ENCODE measurements around the gene RAB24. TPM values are rescaled to one million over a fixed set of nuclear protein-coding genes. Genes with fewer than 3 reads are reported as not detected.
"Not testable (repeated sequence)": the region's sequence is repeated elsewhere in the genome, so short reads cannot be mapped to it uniquely, and the experiment has no call there.

Gene RAB24
- 42.2 and 42.3 TPM in 2 replicates for total RNA-seq

DNA sequence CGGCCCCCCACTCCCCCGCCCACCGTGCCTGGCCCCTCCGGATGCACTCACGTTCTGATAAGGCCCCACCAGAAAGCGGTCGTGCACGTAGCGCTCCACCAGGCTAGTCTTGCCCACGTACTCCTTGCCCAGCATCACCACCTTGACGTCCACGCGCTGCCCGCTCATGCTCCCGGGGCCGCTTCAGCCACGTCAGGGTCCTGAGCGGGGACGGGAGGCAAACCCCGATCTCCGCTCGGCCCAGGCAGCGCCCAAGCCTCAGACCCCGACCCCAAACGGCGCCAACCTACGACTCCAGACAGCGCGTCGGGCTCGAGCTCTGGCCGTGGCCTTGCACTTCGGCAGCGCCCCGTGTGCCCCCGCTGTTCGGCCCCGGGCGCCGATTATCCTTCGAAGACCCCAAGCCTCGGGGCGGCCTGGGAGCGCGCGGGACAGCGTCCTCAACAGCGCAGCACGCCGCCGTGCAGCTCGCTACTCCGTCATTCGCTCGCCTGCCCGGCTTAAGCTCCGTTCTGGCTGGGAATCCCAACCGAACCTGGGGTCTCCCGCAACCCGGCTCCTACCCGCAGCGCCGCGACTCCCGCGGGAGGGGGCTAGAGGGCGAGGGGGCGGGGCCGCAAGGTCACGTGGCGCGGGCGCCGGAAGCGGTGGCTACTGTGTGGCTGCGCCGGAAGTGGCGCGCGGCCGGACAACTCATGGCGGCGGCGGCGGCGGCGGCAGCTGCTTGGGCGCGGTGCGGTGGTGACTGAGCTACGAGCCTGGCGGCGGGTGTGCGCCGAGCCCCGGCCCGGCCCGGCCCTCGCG is at the start of gene RAB24, which contains the start of gene PRELID1:
RAB24 (minus strand) TSS at position 599 of the 804 bp plus-strand sequence; CDS start at position 168, 431 bp downstream.
PRELID1 (plus strand) TSS at position 679 of the 804 bp plus-strand sequence. CDS start 187 bp downstream, outside the sequence.
- intact Hi-C loops (cut with micrococcal nuclease): loop anchor here (1.0 to 5.0 kb wide), 7 partner anchors 8 to 941 kb away; partner anchors contain the start of genes FAM193B, GRK6, KIAA1191 and LMAN2

DNA sequence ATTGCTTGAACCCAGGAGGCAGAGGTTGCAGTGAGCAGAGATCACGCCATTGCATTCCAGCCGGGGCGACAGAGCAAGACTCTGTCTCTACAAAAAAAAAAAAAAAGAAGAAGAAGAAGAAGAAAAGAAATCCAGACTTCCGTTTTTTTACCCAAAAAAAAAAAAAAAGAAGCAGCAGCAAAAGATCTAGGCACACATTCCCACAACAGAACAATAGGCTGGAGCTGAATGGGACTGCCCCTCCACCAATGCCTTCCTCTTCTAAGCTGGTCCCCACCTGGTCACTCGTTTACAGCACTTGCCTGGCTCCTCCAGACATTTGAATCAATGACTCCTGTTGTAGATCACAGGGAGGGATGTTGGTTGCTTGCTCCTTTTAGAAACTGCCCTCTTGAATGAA is 49.6 kb upstream of the RAB24 start:
- intact Hi-C loops (cut with micrococcal nuclease): loop anchor here (5.0 kb wide), 2 partner anchors 346 to 816 kb away; partner anchors contain the start of genes RNF44 and UIMC1

DNA sequence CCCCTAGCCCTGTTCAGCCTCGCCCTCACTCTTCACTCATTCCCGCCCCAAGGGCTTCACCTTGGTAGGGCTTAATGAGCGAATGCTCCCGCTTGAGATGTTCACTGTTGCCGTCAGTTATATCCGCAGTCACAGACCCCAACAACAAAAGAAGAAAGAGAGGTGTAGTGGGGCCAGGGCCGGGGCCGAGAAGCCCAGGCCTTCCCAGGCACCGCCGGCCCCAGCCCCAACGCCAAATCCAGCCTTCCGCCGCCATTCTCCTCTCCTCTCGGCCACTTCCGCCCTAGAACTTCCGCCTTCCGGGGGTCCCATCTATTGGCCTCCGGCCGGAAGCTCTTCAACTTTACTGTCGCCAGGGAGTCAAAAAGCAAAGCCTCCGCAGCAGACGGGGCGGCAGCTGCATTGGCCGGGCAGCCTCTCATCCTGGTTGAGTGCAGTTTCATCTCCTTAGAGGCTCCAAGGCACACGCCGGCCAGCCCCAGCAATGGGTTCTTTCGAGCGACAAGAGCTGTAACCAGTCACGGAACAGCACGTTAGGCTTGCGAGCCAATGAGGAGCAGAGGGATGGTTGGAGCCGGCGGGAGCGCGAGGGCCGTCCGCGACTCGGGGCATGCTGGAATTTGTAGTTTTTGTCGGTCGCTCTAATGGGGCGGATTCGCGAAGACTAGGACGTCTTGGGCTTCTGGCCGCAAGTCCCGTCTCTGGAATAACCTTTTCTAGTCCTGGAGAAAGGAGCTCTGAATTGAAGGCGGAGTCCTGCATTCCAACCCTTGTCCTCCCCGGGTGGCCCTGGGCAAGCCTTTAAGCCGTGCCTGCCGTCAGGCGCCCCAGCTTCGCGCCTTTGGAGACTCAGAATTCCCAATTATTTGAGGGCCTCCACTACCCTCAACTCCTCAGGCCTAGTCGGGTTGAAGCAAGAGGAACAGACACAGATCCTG is 48.1 kb upstream of the RAB24 start, which contains the start of gene LMAN2:
LMAN2 (minus strand) TSS at position 277 of the 938 bp plus-strand sequence; CDS start at position 256, 21 bp downstream.
- intact Hi-C loops (cut with micrococcal nuclease): loop anchor here (1.0 to 5.0 kb wide), 11 partner anchors 12 to 814 kb away; partner anchors contain the start of genes B4GALT7, NSD1, PRELID1 and RAB24

DNA sequence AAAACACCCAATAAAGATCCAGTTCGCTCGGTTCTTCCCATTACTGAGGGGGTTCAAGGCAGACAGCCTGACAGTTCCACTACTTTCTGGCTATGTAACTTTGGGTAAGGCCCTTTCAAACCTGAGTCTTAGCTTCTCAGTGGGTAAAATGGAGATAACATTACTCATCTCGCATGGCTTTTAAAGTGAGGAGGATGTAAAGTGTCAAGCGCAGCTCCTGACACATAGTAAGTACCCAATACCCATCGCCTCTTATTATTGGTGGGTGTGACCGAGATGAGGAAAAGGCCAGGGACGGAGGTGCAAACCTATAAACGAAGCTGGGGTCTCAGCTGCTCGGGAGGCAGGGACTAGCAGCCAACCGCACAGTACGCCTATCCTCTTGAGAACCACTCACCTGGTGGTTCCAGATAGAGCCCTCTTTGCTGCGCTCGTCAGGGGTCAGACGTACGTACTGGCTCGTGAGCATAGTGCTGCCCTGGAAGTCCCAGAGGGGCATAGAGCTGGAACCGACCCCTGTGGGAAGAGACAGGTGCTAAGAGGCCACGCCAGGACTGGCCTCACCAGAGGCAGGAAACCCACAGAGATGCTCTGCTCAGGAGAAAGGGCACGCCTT is 47.4 kb upstream of the RAB24 start:
- intact Hi-C loops (cut with micrococcal nuclease): loop anchor here (1.0 to 5.0 kb wide), 11 partner anchors 12 to 814 kb away; partner anchors contain the start of genes B4GALT7, NSD1, PRELID1 and RAB24

DNA sequence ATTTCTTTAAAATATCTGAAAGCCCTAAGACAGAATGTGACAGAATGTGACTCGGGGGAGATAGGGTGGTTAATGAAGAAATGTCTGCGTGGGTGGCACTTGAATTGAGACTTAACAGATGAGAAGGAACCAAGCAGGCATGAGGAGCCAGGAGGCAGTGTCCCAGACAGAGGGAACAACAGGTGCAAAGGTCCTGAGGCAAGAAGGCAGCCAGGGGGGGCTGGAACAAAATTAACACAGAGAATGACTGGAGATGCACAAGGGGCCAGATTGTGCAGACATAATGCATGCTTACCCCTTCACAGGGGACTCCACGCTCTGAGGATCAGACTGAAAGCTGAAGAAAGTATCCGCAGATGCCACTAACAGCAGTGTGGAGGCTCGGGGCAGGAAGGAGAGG is 46.2 kb upstream of the RAB24 start:
- intact Hi-C loops (cut with micrococcal nuclease): loop anchor here (2.0 to 5.0 kb wide), 4 partner anchors 327 to 812 kb away; partner anchors contain the start of genes RNF44, TSPAN17, UIMC1 and ZNF346

DNA sequence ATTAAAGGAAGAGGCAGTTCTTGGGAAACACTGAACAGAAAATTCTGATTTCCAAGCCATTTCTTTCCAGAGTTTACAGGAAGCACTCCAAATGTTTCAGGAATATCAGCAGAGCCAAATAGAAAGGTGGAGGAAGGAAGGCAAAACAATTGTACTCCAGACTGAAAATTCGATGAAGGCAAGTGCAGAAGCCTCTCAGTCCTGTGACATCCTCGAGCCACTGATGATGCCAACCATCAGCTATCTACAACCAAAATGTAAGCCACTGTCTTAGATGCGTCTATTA is 45.8 kb upstream of the RAB24 start:
- intact Hi-C loops (cut with micrococcal nuclease): no loop called here

DNA sequence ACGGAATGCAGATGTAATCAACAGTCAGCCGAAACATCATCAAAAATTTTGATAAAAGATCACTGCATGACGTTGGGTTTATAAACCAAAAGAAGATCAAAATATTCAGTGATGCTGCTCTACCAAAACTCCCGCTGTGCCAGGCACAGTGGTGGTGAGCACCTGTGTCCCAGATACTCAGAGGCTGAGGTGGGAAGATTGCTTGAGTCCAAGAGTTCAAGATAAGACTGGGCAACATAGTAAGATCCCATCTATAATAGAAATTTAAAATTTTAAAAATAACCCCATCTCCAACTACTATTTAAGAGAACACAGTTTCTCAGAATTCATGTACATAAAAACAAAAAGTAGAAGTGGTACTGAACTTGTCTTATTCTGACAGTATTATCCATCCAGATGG is 44.2 kb upstream of the RAB24 start:
- intact Hi-C loops (cut with micrococcal nuclease): no loop called here

DNA sequence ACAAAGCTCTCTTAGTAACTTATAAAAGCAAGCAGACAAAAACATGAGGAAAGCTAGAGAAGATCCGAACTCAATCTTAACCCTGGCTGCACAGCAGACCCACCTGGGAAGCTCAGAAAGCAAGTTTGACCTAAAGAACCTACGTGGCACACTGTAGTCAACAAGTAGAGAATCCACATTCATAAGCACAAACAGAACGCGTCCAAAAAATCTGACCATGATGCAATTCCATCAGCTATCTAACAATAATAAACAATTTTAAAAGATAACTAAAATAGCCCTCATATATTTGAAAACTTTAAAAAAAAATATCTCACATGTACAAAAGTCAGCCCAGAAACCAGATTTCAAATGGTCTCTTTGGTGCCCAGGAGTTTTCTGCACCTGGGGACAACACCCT is 43.3 kb upstream of the RAB24 start:
- intact Hi-C loops (cut with micrococcal nuclease): no loop called here

DNA sequence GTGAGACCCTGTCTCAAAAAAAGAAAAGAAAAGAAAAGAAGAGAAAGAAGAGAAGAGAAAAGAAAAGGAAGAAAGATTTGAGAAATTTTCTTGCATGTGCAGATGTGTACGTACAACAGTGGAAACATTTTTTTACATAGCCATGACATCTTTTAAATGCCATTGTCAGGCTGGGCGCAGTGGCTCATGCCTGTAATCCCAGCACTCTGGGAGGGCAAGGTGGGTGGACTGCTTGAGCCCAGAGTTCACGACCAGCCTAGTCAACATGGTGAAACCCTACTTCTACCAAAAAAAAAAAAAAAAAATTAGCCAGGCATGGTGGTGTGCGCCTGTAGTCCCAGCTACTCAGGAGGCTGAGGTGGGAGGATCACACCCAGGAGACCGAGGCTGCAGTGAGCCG is 41.4 kb upstream of the RAB24 start:
- intact Hi-C loops (cut with micrococcal nuclease): no loop called here

DNA sequence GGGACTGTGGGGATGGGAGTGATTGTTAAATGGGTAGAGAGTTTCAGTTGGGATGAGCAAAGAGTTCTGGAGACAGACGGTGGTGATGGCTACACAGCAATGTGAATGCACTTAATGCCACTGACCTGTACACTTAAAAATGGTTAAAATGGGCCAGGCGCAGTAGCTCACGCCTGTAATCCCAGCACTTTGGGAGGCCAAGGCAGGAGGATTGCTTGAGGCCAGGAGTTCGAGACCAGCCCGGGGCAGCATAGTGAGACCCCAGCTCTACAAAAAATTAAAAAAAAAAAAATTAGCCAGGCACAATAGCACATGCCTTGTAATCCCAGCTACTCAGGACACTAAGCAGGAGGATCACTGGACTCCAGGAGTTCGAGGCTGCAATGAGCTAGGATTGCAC is 40.3 kb upstream of the RAB24 start:
- intact Hi-C loops (cut with micrococcal nuclease): no loop called here

DNA sequence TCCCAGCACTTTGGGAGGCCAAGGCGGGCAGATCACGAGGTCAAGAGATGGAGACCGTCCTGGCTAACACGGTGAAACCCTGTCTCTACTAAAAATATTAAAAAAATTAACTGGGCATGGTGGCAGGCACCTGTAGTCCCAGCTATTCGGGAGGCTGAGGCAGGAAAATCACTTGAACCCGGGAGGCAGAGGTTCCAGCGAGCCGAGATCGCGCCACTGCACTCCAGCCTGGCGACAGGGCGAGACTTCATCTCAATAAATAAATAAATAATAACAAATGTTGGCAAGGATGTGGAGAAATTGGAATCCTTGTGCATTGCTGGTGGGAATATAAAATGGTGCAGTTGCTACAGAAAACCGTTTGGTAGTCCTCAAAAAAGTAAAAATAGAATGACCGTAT is 39.5 kb upstream of the RAB24 start:
- intact Hi-C loops (cut with micrococcal nuclease): not testable (repeated sequence)

DNA sequence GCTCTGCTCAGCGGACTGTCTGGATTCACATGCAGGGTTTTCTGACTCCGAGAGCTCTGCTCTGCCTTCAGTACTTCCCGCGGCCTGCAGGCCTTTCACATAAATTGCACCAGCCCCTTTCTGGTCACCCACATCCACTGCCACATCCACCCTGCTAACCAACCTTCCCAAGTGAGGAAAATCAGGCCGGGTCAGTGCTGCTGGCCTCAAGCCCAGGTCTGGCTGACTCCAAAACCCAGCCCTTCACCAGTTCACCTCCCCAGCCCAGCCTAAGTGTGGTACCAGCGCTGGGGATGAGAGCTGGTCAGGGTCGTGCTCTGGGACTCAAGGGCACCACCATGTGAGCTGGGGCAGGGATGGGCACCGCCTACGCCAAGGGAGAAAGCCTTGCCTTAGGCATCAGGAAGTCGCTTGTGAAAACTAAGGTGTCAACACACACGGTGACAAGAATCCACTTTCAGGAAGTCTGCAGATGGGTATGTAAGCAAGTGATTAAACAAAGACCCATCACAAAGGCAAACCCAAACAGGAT is 35.7 kb upstream of the RAB24 start:
- intact Hi-C loops (cut with micrococcal nuclease): no loop called here

DNA sequence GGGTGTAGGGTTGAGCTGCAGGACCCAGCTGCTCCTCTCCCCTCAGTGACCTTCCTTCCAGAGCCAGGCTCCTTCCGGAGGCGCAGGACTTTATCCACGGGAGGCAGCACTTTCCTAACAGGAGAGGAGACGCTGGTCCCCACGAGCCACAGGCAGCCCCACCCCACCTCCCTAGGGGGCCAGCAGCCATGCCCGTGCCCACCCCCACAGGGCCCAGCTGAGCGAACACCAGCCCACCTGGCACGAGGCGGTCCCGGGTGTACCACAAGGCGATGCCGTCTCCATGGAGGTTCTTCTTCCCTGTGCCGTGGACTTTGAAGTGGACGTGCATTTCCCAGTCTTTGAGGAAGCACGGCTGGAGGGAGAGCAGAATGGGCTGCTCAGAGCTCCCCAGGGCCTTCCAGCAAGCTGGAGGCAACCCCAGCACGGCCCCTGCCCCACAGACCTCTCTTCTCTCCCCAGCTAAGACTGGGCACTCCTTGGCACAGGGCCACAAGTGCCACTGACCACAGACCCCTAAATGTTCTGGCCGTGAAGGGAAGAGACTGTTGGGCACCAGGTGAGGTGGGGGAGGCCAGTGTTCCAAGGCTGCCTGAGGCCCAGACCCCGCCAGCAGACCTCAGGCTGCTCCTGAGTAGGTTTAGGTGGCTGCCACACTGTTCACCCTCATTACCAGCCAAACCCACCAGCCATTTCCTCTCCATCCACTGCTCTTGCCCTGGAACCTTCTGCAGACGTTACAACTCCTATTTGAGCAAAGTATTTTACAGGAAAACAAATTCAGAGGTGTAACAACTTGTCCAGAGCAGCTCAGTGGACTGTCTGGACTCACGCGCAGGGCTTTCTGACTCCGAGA is 35.0 kb upstream of the RAB24 start:
- intact Hi-C loops (cut with micrococcal nuclease): no loop called here

DNA sequence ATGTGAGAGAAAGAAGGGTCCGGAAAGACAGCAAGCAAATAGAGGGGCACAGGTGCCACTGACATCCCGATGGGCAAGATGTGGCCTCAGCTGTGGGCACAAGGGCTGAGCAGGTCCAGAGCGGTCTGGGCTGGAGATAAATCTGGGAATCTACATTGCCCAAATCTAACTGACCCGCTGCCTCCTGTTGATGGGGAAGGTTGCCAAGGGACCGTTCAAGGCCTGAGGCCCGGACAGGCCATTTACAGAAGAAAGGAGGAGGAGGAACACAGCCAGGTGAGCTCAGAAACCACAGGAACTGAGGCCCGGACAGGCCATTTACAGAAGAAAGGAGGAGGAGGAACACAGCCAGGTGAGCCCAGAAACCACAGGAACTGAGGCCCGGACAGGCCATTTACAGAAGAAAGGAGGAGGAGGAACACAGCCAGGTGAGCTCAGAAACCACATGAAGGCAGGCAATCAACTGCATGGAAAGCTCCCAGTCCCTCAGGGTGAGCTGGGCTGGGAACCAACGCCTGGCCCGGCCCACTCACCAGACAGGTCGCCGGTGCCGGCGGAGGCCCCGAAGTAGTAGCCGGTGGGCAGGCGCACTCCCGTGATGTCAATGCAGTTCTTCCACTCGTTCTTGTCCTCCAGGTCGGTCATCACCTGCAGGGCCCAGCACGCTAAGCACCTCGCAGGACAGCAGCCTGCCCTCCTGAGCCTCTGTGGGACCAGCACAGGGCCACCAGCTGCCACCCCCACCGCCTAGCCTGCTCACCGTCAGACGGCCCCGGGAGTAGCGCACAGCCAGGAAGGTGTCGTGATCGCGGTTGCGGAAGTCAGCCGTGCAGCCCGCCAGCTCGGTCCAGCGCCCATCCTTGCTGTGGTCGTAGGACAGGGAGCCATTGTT is 33.3 kb upstream of the RAB24 start:
- intact Hi-C loops (cut with micrococcal nuclease): no loop called here

DNA sequence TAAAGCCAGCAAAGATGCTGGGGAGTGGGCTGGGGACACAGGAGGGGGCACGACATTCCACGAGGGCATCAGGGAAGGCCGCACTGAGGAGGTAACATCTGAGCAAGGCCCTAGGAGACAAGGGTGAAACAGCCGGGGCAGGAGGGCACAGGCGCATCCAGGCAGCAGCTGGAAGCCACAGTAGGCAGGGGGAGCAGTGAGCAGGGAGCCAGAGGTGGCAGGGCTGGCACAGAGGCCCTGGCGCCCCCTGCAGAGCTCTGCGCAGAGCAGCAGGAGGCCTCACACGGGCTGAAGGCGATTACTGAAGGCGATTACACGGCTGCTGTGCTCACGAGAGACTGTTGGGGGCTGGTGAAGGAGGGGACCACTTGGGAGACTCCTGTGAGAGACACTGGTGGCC is 32.6 kb upstream of the RAB24 start:
- intact Hi-C loops (cut with micrococcal nuclease): no loop called here

DNA sequence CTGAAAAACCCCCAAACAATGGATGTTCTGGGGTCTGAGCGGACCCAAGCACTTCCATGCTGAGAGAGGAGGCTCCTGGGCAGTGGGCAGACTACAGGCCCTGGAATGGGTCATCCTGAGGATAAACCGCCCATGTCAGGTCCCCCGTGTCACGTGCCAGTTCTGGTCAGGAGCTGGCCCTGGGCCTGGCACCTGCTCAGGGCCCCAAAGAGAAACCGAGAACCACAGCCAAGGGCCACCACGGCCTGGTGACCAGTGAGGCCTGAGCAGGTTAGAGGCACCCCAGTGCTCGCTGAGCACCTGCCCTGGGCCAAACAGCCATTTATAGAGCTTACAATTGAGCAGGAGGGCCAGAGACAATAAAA is 32.2 kb upstream of the RAB24 start:
- intact Hi-C loops (cut with micrococcal nuclease): no loop called here

DNA sequence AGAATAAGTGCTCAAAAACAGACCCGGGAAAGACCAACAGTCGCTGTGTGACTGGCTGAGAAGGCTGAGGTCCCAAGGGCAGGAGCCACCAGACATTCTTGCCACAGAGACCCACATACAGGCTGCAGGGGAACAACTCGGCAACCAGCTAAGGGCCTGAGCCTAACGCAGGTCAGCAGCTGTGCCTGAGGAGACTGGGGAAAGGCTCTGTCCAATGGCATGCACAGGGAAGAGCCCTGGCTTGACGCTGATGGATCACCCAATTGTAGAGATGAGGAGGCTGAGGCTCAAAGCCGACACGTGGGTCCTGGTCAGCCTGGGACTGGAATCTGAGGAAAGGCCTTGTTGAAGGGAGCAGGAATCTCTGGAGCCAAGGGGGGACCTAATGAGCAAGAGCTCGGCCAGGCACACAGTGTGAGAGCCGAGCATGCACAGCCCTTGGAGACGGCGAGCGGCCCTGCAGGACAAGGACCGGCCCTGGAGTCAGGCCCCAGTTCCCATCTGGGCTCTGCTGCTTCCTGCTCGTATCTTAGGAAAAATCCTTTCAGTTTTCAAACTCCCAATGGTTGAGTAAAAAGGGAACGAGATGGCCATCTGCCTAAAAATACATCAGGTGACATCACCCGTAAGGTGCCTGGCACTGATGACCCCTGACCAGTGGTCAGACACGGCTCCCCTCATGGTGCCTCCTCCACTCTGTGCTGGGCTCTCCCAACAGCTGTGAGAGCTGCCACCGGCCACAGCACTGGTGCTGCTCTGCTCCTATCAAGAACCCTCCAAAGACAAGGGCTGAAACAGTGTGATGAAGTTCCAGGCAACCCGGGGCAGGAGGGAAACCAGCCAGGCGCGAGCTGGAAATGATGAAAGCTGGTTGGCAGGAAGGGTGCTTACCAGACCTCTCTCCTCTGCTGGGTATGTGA is 31.5 kb upstream of the RAB24 start:
- intact Hi-C loops (cut with micrococcal nuclease): no loop called here

DNA sequence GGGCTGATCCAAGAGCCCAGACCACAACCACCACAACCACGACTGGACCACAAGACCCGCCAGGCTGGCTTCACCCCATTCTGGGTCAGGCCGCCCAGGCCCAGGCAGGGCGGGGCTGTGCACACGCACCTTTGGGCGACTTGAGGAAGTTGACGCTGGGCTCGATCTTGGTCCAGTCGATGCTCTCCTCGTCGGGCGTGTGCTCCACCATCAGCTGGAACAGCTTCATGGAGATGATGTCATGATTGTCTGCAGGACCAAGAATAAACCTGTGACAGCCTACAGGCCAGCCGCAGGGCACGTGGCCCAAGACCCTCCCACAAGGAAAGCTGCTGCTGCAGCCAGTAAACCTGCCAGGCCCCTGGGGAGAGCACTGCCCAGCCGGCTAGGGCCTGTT is 30.6 kb upstream of the RAB24 start:
- intact Hi-C loops (cut with micrococcal nuclease): no loop called here
